Liver (tissue), 9 donors: ENCODE results near the gene CBFA2T3. TPM values are rescaled to one million over a fixed set of nuclear protein-coding genes. Genes with fewer than 3 reads are reported as not detected.

Experiments used
- DNase-seq: peaks from one replicate; pipeline ENCODE4 v3.0.0-alpha.2; 2017; ENCODE audit warnings: low spot score
- H3K27ac ChIP-seq, 2 donors: one replicate each; pipeline ENCODE4 v1.7.0; 2013; ENCODE audit warnings: inconsistent platforms in 2 of 2, low read length in 2 of 2, control low read depth in 1 of 2, low read depth in 1 of 2, mild to moderate bottlenecking in 1 of 2
- H3K27me3 ChIP-seq, 4 donors: one replicate each; pipeline versions ENCODE4 v1.6.1 to v1.7.0; 2013; ENCODE audit warnings: low read length in 3 of 4, inconsistent platforms in 1 of 4, mild to moderate bottlenecking in 1 of 4, moderate library complexity in 1 of 4; ENCODE audit not compliant: control insufficient read depth in 4 of 4, insufficient read depth in 4 of 4
- H3K36me3 ChIP-seq, 4 donors: one replicate each; pipeline versions ENCODE4 v1.6.1 to v1.7.0; 2013; ENCODE audit warnings: low read length in 3 of 4, mild to moderate bottlenecking in 3 of 4, low read depth in 1 of 4, moderate library complexity in 1 of 4; ENCODE audit not compliant: control insufficient read depth in 4 of 4, insufficient read depth in 3 of 4
- H3K4me1 ChIP-seq, 4 donors: one replicate each; pipeline versions ENCODE4 v1.6.1 to v1.7.0; 2013; ENCODE audit warnings: low read length in 3 of 4, mild to moderate bottlenecking in 3 of 4, moderate library complexity in 1 of 4; ENCODE audit not compliant: control insufficient read depth in 4 of 4, insufficient read depth in 4 of 4
- H3K4me3 ChIP-seq, 3 donors: one replicate each; pipeline versions ENCODE4 v1.6.1 to v1.7.0; 2013; ENCODE audit warnings: low read length in 3 of 3, control low read depth in 1 of 3, low read depth in 1 of 3, mild to moderate bottlenecking in 1 of 3
- H3K9ac ChIP-seq, 2 donors: one replicate each; pipeline ENCODE4 v1.7.0; 2013; ENCODE audit warnings: low read length in 2 of 2, mild to moderate bottlenecking in 2 of 2, moderate library complexity in 2 of 2, control low read depth in 1 of 2, low read depth in 1 of 2
- H3K9me3 ChIP-seq, 4 donors: one replicate each; pipeline versions ENCODE4 v1.6.1 to v1.7.0; 2013; ENCODE audit warnings: low read length in 3 of 4; ENCODE audit not compliant: control insufficient read depth in 4 of 4
- EGR1 ChIP-seq, 2 donors: IDR thresholded peaks; 2 replicates each; pipeline ENCODE4 v1.6.1; 2016 to 2018; ENCODE audit warnings: antibody characterized with exemption in 2 of 2, low read depth in 2 of 2
- FOXA1 ChIP-seq: IDR thresholded peaks from 2 replicates; pipeline ENCODE4 v1.6.1; 2016; ENCODE audit warnings: antibody characterized with exemption
- FOXA2 ChIP-seq: IDR thresholded peaks from 2 replicates; pipeline ENCODE4 v1.6.1; 2016; ENCODE audit warnings: antibody characterized with exemption
- GABPA ChIP-seq, 2 donors: IDR thresholded peaks in 1 of 2; conservative IDR thresholded peaks in 1 of 2; 2 replicates each; pipeline ENCODE4 v1.6.1; 2016; ENCODE audit warnings: antibody characterized with exemption in 2 of 2, mild to moderate bottlenecking in 1 of 2, moderate library complexity in 1 of 2
- HNF4A ChIP-seq, 2 donors: conservative IDR thresholded peaks; 2 replicates each; pipeline ENCODE4 v1.6.1; 2016; ENCODE audit warnings: antibody characterized with exemption in 2 of 2, mild to moderate bottlenecking in 2 of 2
- HNF4G ChIP-seq: IDR thresholded peaks from 2 replicates; pipeline ENCODE4 v1.6.1; 2016; ENCODE audit warnings: antibody characterized with exemption
- JUND ChIP-seq, 2 donors: IDR thresholded peaks; 2 replicates each; pipeline ENCODE4 v1.6.1; 2016; ENCODE audit warnings: antibody characterized with exemption in 2 of 2
- NR2F2 ChIP-seq: IDR thresholded peaks from 2 replicates; pipeline ENCODE4 v1.6.1; 2016; ENCODE audit warnings: antibody characterized with exemption
- RAD21 ChIP-seq, 2 donors: IDR thresholded peaks; 2 replicates each; pipeline ENCODE4 v1.6.1; 2016; ENCODE audit warnings: antibody characterized with exemption in 2 of 2, mild to moderate bottlenecking in 2 of 2
- REST ChIP-seq: IDR thresholded peaks from 2 replicates; pipeline ENCODE4 v1.6.1; 2016; ENCODE audit warnings: antibody characterized with exemption, mild to moderate bottlenecking
- RXRA ChIP-seq, 2 donors: IDR thresholded peaks; 2 replicates each; pipeline ENCODE4 v1.6.1; 2017 to 2018; ENCODE audit warnings: antibody characterized with exemption in 2 of 2, mild to moderate bottlenecking in 1 of 2
- SP1 ChIP-seq: IDR thresholded peaks from 2 replicates; pipeline ENCODE4 v1.6.1; 2018; ENCODE audit warnings: antibody characterized with exemption, mild to moderate bottlenecking
- TAF1 ChIP-seq: conservative IDR thresholded peaks from 2 replicates; pipeline ENCODE4 v1.6.1; 2016; ENCODE audit warnings: antibody characterized with exemption, mild to moderate bottlenecking
- YY1 ChIP-seq: IDR thresholded peaks from 2 replicates; pipeline ENCODE4 v1.6.1; 2016; ENCODE audit warnings: antibody characterized with exemption, mild to moderate bottlenecking
- WGBS: extraction: QIAGEN DNeasy Blood & Tissue Kit; methylation state at CpG from one replicate; pipeline ENCODE4 v1.1.7; 2013; 5-methylcytosine and 5-hydroxymethylcytosine counted together
- polyA plus RNA-seq, 2 donors: library from polyadenylated mRNA; stranded (reverse) in 1 of 2; unstranded in 1 of 2; fragments of 200-250 nt in 1 of 2; fragments of >200 nt in 1 of 2; fragmentation: Nextera tagmentation in 1 of 2; extraction: Ambion mirVana in 1 of 2; gene quantifications; one replicate each; pipeline versions ENCODE4 v1.2.1 to v1.2.3, GENCODE V29; 2013 to 2015
- total RNA-seq, 2 donors: library from RNA; depleted of rRNA; stranded (reverse); fragments of >200 nt; gene quantifications; one replicate each; pipeline ENCODE4 v1.2.3, GENCODE V29; 2014
- TF ChIP-seq, protein P1 (sequence below): IDR thresholded peaks from 2 replicates; pipeline ENCODE4 v1.6.1; 2016; ENCODE audit warnings: antibody characterized with exemption
- TF ChIP-seq, protein P2 (sequence below): fragments of 150-350 bp; IDR thresholded peaks from 2 replicates; pipeline ENCODE4 v1.5.1; 2017; ENCODE audit warnings: improper control_type of control experiment, low read depth, low read length; ENCODE audit not compliant: missing input control
- TF ChIP-seq, protein P3 (sequence below): IDR thresholded peaks from 2 replicates; pipeline ENCODE4 v1.6.1; 2016; ENCODE audit warnings: antibody characterized with exemption
- TF ChIP-seq, protein P4 (sequence below): IDR thresholded peaks from 2 replicates; pipeline ENCODE4 v1.6.1; 2016; ENCODE audit warnings: antibody characterized with exemption
- donor health status: healthy.
- donor health status: healthy.
- donor health status: healthy.
- donor health status: healthy.
- donor health status: healthy.

Gene CBFA2T3
- total and polyA plus RNA-seq, 4 donors = 1.4 to 4.5 (median 3.1) TPM

- WGBS = 57% methylated on average over 16 of the region's 16 CpGs
- Histone ChIP-seq H3K27ac (no peak overlapping the region), H3K4me3 (no peak overlapping the region), H3K4me1 (no peaks in the 10 kb centered on the region), H3K9me3 (peaks cover 6 to 18% (median 8%) of the 10 kb centered on the region in 4 donors), H3K36me3 (no peaks in the 10 kb centered on the region), H3K27me3 (peaks cover 0 to 2% (median under 1%) of the 10 kb centered on the region in 4 donors), H3K9ac (no peak overlapping the region)
- TF ChIP-seq, protein P1, sequence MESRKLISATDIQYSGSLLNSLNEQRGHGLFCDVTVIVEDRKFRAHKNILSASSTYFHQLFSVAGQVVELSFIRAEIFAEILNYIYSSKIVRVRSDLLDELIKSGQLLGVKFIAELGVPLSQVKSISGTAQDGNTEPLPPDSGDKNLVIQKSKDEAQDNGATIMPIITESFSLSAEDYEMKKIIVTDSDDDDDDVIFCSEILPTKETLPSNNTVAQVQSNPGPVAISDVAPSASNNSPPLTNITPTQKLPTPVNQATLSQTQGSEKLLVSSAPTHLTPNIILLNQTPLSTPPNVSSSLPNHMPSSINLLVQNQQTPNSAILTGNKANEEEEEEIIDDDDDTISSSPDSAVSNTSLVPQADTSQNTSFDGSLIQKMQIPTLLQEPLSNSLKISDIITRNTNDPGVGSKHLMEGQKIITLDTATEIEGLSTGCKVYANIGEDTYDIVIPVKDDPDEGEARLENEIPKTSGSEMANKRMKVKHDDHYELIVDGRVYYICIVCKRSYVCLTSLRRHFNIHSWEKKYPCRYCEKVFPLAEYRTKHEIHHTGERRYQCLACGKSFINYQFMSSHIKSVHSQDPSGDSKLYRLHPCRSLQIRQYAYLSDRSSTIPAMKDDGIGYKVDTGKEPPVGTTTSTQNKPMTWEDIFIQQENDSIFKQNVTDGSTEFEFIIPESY = no peak
- TF ChIP-seq RAD21 (IDR thresholded peaks at IDR 0.05) = no peak
- no peak for TF ChIP-seq HNF4A (conservative IDR thresholded peaks at IDR 0.05)
- no peak for TF ChIP-seq RXRA (IDR thresholded peaks at IDR 0.05)
- TF ChIP-seq, protein P2, sequence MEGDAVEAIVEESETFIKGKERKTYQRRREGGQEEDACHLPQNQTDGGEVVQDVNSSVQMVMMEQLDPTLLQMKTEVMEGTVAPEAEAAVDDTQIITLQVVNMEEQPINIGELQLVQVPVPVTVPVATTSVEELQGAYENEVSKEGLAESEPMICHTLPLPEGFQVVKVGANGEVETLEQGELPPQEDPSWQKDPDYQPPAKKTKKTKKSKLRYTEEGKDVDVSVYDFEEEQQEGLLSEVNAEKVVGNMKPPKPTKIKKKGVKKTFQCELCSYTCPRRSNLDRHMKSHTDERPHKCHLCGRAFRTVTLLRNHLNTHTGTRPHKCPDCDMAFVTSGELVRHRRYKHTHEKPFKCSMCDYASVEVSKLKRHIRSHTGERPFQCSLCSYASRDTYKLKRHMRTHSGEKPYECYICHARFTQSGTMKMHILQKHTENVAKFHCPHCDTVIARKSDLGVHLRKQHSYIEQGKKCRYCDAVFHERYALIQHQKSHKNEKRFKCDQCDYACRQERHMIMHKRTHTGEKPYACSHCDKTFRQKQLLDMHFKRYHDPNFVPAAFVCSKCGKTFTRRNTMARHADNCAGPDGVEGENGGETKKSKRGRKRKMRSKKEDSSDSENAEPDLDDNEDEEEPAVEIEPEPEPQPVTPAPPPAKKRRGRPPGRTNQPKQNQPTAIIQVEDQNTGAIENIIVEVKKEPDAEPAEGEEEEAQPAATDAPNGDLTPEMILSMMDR = no peak
- no peak for TF ChIP-seq SP1
- TF ChIP-seq, protein P3, sequence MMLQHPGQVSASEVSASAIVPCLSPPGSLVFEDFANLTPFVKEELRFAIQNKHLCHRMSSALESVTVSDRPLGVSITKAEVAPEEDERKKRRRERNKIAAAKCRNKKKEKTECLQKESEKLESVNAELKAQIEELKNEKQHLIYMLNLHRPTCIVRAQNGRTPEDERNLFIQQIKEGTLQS = no peak
- no peak for TF ChIP-seq GABPA (IDR thresholded peaks at IDR 0.05 in 1 of 2, conservative IDR thresholded peaks at IDR 0.05 in 1 of 2)
- no peak for TF ChIP-seq FOXA2
- TF ChIP-seq YY1 = no peak
- TF ChIP-seq JUND (IDR thresholded peaks at IDR 0.05) = no peak
- no peak for TF ChIP-seq FOXA1
- TF ChIP-seq REST = no peak
- TF ChIP-seq EGR1 (IDR thresholded peaks at IDR 0.05; ENCODE audit: low read depth in 2 of 2) = no peak
- no peak for TF ChIP-seq HNF4G
- TF ChIP-seq NR2F2 = no peak
- TF ChIP-seq, protein P4, sequence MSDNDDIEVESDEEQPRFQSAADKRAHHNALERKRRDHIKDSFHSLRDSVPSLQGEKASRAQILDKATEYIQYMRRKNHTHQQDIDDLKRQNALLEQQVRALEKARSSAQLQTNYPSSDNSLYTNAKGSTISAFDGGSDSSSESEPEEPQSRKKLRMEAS = no peak
- TF ChIP-seq TAF1 = no peak
- no peak for DNase-seq
These were observed 18.2 kb upstream of the CBFA2T3 start for GRCh38 chr16:88995194-88995593.
